Erythroblast (primary cell): Measurements from ENCODE around the gene CHTF18.

ENCODE experiments used
- GATA1 ChIP-seq: IDR thresholded peaks from 2 replicates; pipeline ENCODE4 v1.6.1; 2011; ENCODE audit warnings: low read depth, mild to moderate bottlenecking, control low read depth, low read length, moderate library complexity
- POLR2A ChIP-seq: IDR thresholded peaks from 2 replicates; pipeline ENCODE4 v1.6.1; 2011; ENCODE audit warnings: mild to moderate bottlenecking, low read length

DNA sequence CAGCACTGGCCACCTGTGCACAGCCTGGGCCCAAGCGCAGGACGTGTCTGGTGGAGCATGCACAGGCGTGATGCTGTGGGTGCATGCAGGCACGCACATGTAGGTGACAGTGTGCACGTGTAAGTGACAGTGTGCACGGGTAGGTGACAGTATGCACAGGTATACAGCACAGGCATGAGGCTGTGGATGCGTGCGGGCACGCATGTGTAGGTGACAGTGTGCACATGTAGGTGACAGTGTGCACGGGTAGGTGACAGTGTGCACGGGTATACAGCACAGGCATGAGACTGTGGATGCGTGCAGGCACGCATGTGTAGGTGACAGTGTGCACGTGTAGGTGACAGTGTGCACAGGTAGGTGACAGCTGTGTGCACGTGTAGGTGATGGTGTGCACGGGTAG, 8.1 kb upstream of the CHTF18 start:
- TF ChIP-seq POLR2A (no peak), GATA1 (no peak)
